WTC11 (cell line): Measurements from ENCODE around the gene YWHAQ.

Experiments
- JUN ChIP-seq: sonication (generic); formaldehyde crosslinking; IDR thresholded peaks from 2 replicates; pipeline ENCODE4 v1.8.0; 2023; ENCODE audit warnings: mild to moderate bottlenecking, missing genetic modification reagents
- NFE2L1 ChIP-seq: sonication (generic); formaldehyde crosslinking; IDR thresholded peaks from 2 replicates; pipeline ENCODE4 v1.8.1; 2023; ENCODE audit warnings: missing genetic modification reagents
- TEAD4 ChIP-seq: sonication (generic); formaldehyde crosslinking; IDR thresholded peaks from 2 replicates; pipeline ENCODE4 v1.8.0; 2022; ENCODE audit warnings: mild to moderate bottlenecking, missing genetic modification reagents
- TF ChIP-seq, protein P1 (sequence below): sonication (generic); formaldehyde crosslinking; IDR thresholded peaks from 2 replicates; pipeline ENCODE4 v1.8.1; 2023; ENCODE audit warnings: mild to moderate bottlenecking, moderate library complexity, missing genetic modification reagents
- TF ChIP-seq, protein P2 (sequence below): fragments of 200-600 bp; IDR thresholded peaks from 2 replicates; pipeline ENCODE4 v1.8.0; 2022; ENCODE audit warnings: antibody characterized with exemption
- TF ChIP-seq, protein P3 (sequence below): sonication (generic); formaldehyde crosslinking; IDR thresholded peaks from 2 replicates; pipeline ENCODE4 v1.8.1; 2022; ENCODE audit warnings: missing genetic modification reagents, borderline replicate concordance

DNA sequence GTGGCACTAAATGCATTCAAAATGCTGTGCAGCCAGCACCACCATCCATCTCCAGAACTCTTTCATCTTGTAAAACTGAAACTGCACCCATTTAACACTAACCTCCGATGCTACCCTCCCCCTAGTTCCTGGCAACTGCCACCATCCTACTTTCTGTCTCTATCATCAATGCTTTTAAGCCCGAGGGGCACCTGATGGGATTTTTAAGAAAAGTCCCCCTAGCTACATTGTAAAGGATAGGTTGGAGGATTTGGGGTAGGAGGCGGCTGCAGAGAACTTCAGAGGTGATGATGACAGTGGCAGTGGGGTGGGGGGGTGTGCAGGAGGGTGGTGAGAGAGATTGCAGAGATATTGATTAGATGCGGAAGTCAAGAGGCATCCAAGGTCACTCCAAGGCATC lies 10.8 kb upstream of the YWHAQ start:
- TF ChIP-seq JUN (CRISPR knock-in tag) (no peak), TEAD4 (no peak), NFE2L1 (CRISPR knock-in tag) (no peak)
- TF ChIP-seq, protein P1, sequence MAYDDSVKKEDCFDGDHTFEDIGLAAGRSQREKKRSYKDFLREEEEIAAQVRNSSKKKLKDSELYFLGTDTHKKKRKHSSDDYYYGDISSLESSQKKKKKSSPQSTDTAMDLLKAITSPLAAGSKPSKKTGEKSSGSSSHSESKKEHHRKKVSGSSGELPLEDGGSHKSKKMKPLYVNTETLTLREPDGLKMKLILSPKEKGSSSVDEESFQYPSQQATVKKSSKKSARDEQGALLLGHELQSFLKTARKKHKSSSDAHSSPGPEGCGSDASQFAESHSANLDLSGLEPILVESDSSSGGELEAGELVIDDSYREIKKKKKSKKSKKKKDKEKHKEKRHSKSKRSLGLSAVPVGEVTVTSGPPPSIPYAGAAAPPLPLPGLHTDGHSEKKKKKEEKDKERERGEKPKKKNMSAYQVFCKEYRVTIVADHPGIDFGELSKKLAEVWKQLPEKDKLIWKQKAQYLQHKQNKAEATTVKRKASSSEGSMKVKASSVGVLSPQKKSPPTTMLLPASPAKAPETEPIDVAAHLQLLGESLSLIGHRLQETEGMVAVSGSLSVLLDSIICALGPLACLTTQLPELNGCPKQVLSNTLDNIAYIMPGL (CRISPR knock-in tag), result no peak
- TF ChIP-seq, protein P2, sequence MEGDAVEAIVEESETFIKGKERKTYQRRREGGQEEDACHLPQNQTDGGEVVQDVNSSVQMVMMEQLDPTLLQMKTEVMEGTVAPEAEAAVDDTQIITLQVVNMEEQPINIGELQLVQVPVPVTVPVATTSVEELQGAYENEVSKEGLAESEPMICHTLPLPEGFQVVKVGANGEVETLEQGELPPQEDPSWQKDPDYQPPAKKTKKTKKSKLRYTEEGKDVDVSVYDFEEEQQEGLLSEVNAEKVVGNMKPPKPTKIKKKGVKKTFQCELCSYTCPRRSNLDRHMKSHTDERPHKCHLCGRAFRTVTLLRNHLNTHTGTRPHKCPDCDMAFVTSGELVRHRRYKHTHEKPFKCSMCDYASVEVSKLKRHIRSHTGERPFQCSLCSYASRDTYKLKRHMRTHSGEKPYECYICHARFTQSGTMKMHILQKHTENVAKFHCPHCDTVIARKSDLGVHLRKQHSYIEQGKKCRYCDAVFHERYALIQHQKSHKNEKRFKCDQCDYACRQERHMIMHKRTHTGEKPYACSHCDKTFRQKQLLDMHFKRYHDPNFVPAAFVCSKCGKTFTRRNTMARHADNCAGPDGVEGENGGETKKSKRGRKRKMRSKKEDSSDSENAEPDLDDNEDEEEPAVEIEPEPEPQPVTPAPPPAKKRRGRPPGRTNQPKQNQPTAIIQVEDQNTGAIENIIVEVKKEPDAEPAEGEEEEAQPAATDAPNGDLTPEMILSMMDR, result no peak
- TF ChIP-seq, protein P3, sequence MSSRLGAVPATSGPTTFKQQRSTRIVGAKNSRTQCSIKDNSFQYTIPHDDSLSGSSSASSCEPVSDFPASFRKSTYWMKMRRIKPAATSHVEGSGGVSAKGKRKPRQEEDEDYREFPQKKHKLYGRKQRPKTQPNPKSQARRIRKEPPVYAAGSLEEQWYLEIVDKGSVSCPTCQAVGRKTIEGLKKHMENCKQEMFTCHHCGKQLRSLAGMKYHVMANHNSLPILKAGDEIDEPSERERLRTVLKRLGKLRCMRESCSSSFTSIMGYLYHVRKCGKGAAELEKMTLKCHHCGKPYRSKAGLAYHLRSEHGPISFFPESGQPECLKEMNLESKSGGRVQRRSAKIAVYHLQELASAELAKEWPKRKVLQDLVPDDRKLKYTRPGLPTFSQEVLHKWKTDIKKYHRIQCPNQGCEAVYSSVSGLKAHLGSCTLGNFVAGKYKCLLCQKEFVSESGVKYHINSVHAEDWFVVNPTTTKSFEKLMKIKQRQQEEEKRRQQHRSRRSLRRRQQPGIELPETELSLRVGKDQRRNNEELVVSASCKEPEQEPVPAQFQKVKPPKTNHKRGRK (CRISPR knock-in tag), result no peak
